ENCODE measurements around the gene METRNL.

DNA sequence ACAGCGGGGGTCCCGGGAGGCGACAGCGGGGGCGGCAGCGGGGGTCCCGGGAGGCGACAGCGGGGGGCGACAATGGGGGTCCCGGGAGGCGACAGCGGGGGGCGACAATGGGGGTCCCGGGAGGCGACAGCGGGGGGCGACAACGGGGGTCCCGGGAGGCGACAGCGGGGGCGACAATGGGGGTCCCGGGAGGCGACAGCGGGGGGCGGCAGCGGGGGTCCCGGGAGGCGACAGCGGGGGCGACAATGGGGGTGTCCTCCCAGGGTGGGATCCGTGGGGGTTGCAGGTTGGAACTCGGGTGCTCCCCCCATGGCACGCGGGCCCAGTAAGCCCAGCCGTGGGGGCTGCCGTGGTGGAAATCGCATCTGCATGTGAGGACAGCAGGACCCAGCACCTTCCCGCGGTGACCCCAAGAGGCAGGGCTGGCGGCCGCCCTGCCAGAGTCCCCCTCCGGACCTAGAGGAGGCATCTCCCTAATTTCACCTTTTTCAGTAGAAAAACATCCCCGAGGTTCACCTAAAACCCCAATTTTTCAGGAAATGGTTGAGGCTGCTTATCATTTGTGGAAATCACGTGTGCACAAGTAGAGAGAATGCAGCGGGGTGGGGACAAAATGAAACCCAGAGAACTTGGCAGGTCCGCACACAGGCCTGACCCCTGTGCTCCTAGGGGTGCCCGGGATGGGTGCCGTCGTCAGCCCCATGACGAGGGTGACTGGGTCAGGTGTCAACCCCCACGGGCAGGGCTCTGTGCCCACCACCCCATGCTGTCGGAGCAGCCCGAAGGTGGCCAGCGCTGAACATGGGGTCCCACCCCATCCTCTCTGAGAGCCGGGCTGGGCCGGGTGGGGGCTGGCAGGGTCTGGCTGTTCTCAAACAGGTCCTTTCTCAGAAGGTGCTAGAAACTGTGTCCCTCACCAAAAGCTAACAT, 10.5 kb upstream of the METRNL start:
- TF ChIP-seq, protein P1, sequence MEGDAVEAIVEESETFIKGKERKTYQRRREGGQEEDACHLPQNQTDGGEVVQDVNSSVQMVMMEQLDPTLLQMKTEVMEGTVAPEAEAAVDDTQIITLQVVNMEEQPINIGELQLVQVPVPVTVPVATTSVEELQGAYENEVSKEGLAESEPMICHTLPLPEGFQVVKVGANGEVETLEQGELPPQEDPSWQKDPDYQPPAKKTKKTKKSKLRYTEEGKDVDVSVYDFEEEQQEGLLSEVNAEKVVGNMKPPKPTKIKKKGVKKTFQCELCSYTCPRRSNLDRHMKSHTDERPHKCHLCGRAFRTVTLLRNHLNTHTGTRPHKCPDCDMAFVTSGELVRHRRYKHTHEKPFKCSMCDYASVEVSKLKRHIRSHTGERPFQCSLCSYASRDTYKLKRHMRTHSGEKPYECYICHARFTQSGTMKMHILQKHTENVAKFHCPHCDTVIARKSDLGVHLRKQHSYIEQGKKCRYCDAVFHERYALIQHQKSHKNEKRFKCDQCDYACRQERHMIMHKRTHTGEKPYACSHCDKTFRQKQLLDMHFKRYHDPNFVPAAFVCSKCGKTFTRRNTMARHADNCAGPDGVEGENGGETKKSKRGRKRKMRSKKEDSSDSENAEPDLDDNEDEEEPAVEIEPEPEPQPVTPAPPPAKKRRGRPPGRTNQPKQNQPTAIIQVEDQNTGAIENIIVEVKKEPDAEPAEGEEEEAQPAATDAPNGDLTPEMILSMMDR (IDR thresholded peaks at IDR 0.05; ENCODE audit: low read depth, low read length), result no peak
- no peak for TF ChIP-seq EZH2phosphoT487 (IDR thresholded peaks at IDR 0.05; ENCODE audit: low read depth)
